Measurements from ENCODE around the gene SNRK. TPM values are rescaled to one million over a fixed set of nuclear protein-coding genes. Genes with fewer than 3 reads are reported as not detected.

Gene SNRK
- total RNA-seq, 1 experiment from 2014 or later = 7.3 TPM

GRCh38 chr3:43249405-43249804, 36.9 kb upstream of the SNRK start:
- intact Hi-C loops (cut with micrococcal nuclease; ENCODE audit: unreplicated experiment) = no loop called here
- POLR2A ChIA-PET (ENCODE audit: low non-redundant PET) = interaction anchor here (0.5 kb wide), 1 partner anchor 15 kb away, joined by 3 read pairs; no protein-coding TSS in a partner anchor
- no TSS peak for BruUV-seq (replicated peaks)

DNA sequence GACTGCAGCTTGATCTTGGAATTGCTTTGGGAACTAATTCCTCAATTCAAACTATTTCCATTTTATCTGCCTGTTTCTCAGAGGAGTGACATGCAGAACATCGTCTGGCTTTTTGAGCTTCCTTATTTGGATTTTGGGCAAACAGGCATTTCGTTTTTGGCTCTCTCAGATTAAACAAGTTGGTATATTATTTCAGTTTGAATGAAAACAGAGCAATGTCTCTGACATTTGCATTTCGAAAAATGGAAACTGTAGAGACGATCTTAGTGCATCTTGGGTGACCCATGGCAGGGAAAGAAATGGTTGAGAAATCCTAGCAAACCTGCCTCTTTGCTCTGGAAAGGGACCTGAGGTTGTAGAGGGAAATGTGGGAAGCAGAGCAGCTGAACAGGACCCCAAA, 33.0 kb upstream of the SNRK start:
- intact Hi-C loops (cut with micrococcal nuclease; ENCODE audit: unreplicated experiment) = no loop called here
- H3K36me3 ChIP-seq (ENCODE audit: insufficient read depth, low read length, poor library complexity, severe bottlenecking) = no peaks in the 10 kb centered on the region
- TF ChIP-seq EZH2 (IDR thresholded peaks at IDR 0.05; ENCODE audit: borderline replicate concordance, low read depth, low read length, poor library complexity, severe bottlenecking) (no peak), CTCF (conservative IDR thresholded peaks at IDR 0.05; ENCODE audit: low read depth, low read length) (no peak)
- CTCF ChIA-PET = no interaction called here
- no peak overlapping the region for H3K27ac ChIP-seq (ENCODE audit: low read depth, low read length, poor library complexity, severe bottlenecking)
- no peaks in the 10 kb centered on the region for H3K27me3 ChIP-seq (replicated peaks; ENCODE audit: insufficient read depth, low read depth, low read length, poor library complexity)
- H3K4me3 ChIP-seq (ENCODE audit: low read depth, low read length, poor library complexity, severe bottlenecking) = no peak overlapping the region
- POLR2A ChIA-PET (ENCODE audit: low non-redundant PET) = no interaction called here
- no peak for DNase-seq (ENCODE audit: low spot score)
- no peaks in the 10 kb centered on the region for H3K9me3 ChIP-seq (ENCODE audit: low read depth, low read length, poor library complexity, severe bottlenecking)
- BruUV-seq (replicated peaks) = no TSS peak
- H3K4me1 ChIP-seq (ENCODE audit: insufficient read depth, low read length, poor library complexity, severe bottlenecking) = no peaks in the 10 kb centered on the region

More at GRCh38 chr3:43249405-43249804, 36.9 kb upstream of the SNRK start:
- H3K9me3 ChIP-seq (ENCODE audit: low read depth, low read length, poor library complexity, severe bottlenecking) = no peaks in the 10 kb centered on the region
- no peaks in the 10 kb centered on the region for H3K27me3 ChIP-seq (replicated peaks; ENCODE audit: insufficient read depth, low read depth, low read length, poor library complexity)
- no peak overlapping the region for H3K4me3 ChIP-seq (ENCODE audit: low read depth, low read length, poor library complexity, severe bottlenecking)
- H3K4me1 ChIP-seq (ENCODE audit: insufficient read depth, low read length, poor library complexity, severe bottlenecking) = peaks cover 20% of the 10 kb centered on the region
- DNase-seq (ENCODE audit: low spot score) = no peak
- TF ChIP-seq CTCF (conservative IDR thresholded peaks at IDR 0.05; ENCODE audit: low read depth, low read length) = no peak
- TF ChIP-seq EZH2 (IDR thresholded peaks at IDR 0.05; ENCODE audit: borderline replicate concordance, low read depth, low read length, poor library complexity, severe bottlenecking) = no peak
- H3K27ac ChIP-seq (ENCODE audit: low read depth, low read length, poor library complexity, severe bottlenecking) = no peak overlapping the region
- CTCF ChIA-PET = no interaction called here
- no peaks in the 10 kb centered on the region for H3K36me3 ChIP-seq (ENCODE audit: insufficient read depth, low read length, poor library complexity, severe bottlenecking)

DNA sequence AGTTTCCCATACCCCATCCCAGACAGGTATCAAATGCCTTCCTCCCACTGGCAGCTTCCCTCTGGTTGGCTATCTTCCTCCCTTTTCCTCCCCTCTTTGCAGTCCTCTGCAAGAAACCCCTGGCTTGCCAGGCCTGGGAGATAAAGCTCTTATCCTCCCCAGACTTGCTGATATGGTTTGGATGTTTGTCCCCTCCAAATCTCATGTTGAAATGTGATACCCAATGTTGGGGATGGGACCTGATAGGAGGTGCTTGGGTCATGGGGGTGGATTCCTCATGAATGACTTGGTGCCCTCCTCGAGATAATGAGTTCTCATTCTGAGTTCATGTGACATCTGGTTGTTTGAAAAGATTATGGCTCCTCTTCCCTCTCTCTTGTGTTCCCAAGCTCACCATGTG, 32.2 kb upstream of the SNRK start:
- DNase-seq (ENCODE audit: low spot score) = no peak
- ChIA-PET POLR2A (ENCODE audit: low non-redundant PET) (no interaction called here), CTCF (no interaction called here)
- TF ChIP-seq EZH2 (IDR thresholded peaks at IDR 0.05; ENCODE audit: borderline replicate concordance, low read depth, low read length, poor library complexity, severe bottlenecking) (no peak), CTCF (conservative IDR thresholded peaks at IDR 0.05; ENCODE audit: low read depth, low read length) (no peak)
- intact Hi-C loops (cut with micrococcal nuclease; ENCODE audit: unreplicated experiment) = no loop called here
- Histone ChIP-seq H3K4me1 (ENCODE audit: insufficient read depth, low read length, poor library complexity, severe bottlenecking) (no peaks in the 10 kb centered on the region), H3K36me3 (ENCODE audit: insufficient read depth, low read length, poor library complexity, severe bottlenecking) (no peaks in the 10 kb centered on the region), H3K9me3 (ENCODE audit: low read depth, low read length, poor library complexity, severe bottlenecking) (no peaks in the 10 kb centered on the region), H3K27ac (ENCODE audit: low read depth, low read length, poor library complexity, severe bottlenecking) (no peak overlapping the region), H3K27me3 (replicated peaks; ENCODE audit: insufficient read depth, low read depth, low read length, poor library complexity) (no peaks in the 10 kb centered on the region), H3K4me3 (ENCODE audit: low read depth, low read length, poor library complexity, severe bottlenecking) (no peak overlapping the region)
- no TSS peak for BruUV-seq (replicated peaks)

Data from A673 (cell line).